HG03025 (cell line): Measurements from ENCODE around the gene NLRC3.
"Not testable (repeated sequence)": the region's sequence is repeated elsewhere in the genome, so short reads cannot be mapped to it uniquely, and the experiment has no call there.

Source experiments
- ATAC-seq: cut with Tn5 transposase; IDR thresholded peaks from one replicate; pipeline ENCODE4 v1.9.1; 2021; ENCODE audit warnings: mild to moderate bottlenecking, moderate library complexity; ENCODE audit not compliant: unreplicated experiment, low FRiP score

The NLRC3 gene

GRCh38 chr16:3577302-3577752 lies at the start of gene NLRC3:
TSS of gene NLRC3 (minus strand) at chr16:3577403. CDS start at chr16:3565036, 12,367 bp downstream.
- ATAC-seq: no peak

GRCh38 chr16:3625911-3626732 lies 48.9 kb upstream of the NLRC3 start:
- no peak for ATAC-seq

GRCh38 chr16:3625331-3625730 lies 48.1 kb upstream of the NLRC3 start:
- no peak for ATAC-seq

GRCh38 chr16:3623642-3624041 lies 46.4 kb upstream of the NLRC3 start:
- ATAC-seq: no peak

- no peak for ATAC-seq
Observed at GRCh38 chr16:3618769-3619141, 41.6 kb upstream of the NLRC3 start.

- ATAC-seq: no peak
Observed at GRCh38 chr16:3612510-3613466, 35.6 kb upstream of the NLRC3 start.

- ATAC-seq: peak; percentile 86
Observed at GRCh38 chr16:3611146-3611975, 34.2 kb upstream of the NLRC3 start, which contains the start of gene SLX4. TSS of gene SLX4 (minus strand) at chr16:3611606. CDS start at chr16:3608964, 2,642 bp downstream.

GRCh38 chr16:3610698-3611145 lies 33.5 kb upstream of the NLRC3 start:
- no peak for ATAC-seq

- no peak for ATAC-seq
Observed at GRCh38 chr16:3609895-3610697, 32.9 kb upstream of the NLRC3 start.

- not testable (repeated sequence) for ATAC-seq
Observed at GRCh38 chr16:3608976-3609375, 31.8 kb upstream of the NLRC3 start.

- no peak for ATAC-seq
Observed at GRCh38 chr16:3608069-3608468, 30.9 kb upstream of the NLRC3 start.

GRCh38 chr16:3607634-3608033 lies 30.4 kb upstream of the NLRC3 start:
- ATAC-seq: no peak

- no peak for ATAC-seq
Observed at GRCh38 chr16:3607161-3607560, 30.0 kb upstream of the NLRC3 start.

- no peak for ATAC-seq
Observed at GRCh38 chr16:3606441-3606840, 29.2 kb upstream of the NLRC3 start.

GRCh38 chr16:3602320-3602653 lies 25.1 kb upstream of the NLRC3 start:
- ATAC-seq: no peak

GRCh38 chr16:3601614-3602319 lies 24.6 kb upstream of the NLRC3 start:
- no peak for ATAC-seq

GRCh38 chr16:3599922-3600321 lies 22.7 kb upstream of the NLRC3 start:
- no peak for ATAC-seq

GRCh38 chr16:3599121-3599520 lies 21.9 kb upstream of the NLRC3 start:
- no peak for ATAC-seq

- ATAC-seq: no peak
Observed at GRCh38 chr16:3598236-3598635, 21.0 kb upstream of the NLRC3 start.
